Right lobe of liver (tissue), 6 donors: ENCODE results near the gene OR1I1. TPM values are rescaled to one million over a fixed set of nuclear protein-coding genes. Genes with fewer than 3 reads are reported as not detected.
"Not testable (repeated sequence)": the region's sequence is repeated elsewhere in the genome, so short reads cannot be mapped to it uniquely, and the experiment has no call there.

Source experiments
- ATAC-seq, 4 donors: fragments of 200-7000 bp; cut with Tn5 transposase; one replicate each; pipeline ENCODE4 v1.9.1; 2020; ENCODE audit warnings: mild to moderate bottlenecking in 4 of 4, moderate library complexity in 4 of 4
- DNase-seq, 3 donors: peaks; one replicate each; pipeline ENCODE4 v3.0.0-alpha.2; 2020
- H3K27ac ChIP-seq, 3 donors: fragments of 200-600 bp; one replicate each; pipeline ENCODE4 v1.8.0; 2022
- H3K27me3 ChIP-seq, 2 donors: fragments of 200-600 bp; one replicate each; pipeline ENCODE4 v1.8.0; 2022
- H3K36me3 ChIP-seq, 4 donors: fragments of 200-600 bp; sonication (generic) in 1 of 4; one replicate each; pipeline versions ENCODE4 v1.5.1 to v1.8.0; 2017 to 2022; ENCODE audit warnings: control low read depth in 1 of 4
- H3K4me1 ChIP-seq, 4 donors: fragments of 200-600 bp; sonication (generic) in 1 of 4; one replicate each; pipeline versions ENCODE4 v1.5.1 to v1.8.0; 2017 to 2022; ENCODE audit warnings: control low read depth in 1 of 4
- H3K4me3 ChIP-seq, 3 donors: fragments of 200-600 bp; one replicate each; pipeline ENCODE4 v1.8.0; 2022
- H3K9me3 ChIP-seq, 4 donors: fragments of 200-600 bp; sonication (generic) in 1 of 4; one replicate each; pipeline versions ENCODE4 v1.5.1 to v1.8.0; 2017 to 2022; ENCODE audit warnings: control low read depth in 1 of 4
- POLR2A ChIP-seq: fragments of 450-650 bp; IDR thresholded peaks from one replicate; pipeline ENCODE4 v1.6.1; 2017; ENCODE audit warnings: antibody characterized with exemption, mild to moderate bottlenecking
- WGBS: methylation state at CpG from one replicate; pipeline ENCODE4 v1.1.6; 2018; ENCODE audit warnings: low coverage, low lambda C conversion rate; ENCODE audit not compliant: insufficient coverage; ENCODE audit errors: missing lambda C conversion rate; 5-methylcytosine and 5-hydroxymethylcytosine counted together
- intact Hi-C, 2 donors: fragments of 100-400 bp; cut with DNase I; formaldehyde crosslinking; loops; one replicate each; pipeline versions ENCODE4 v1.11.2 to v1.14.1; 2022
- total RNA-seq, 6 experiments: library from RNA; depleted of rRNA in 2 of 6; stranded (reverse); fragments of >200 nt in 2 of 6; fragmentation: NEBNext Ultra II Directional in 3 of 6; extraction: Animal tissue kit (Norgen Biotek cat#: 25700) in 3 of 6; gene quantifications; one replicate each; pipeline versions ENCODE4 v1.1.0 to v1.2.4, GENCODE V29; 2016 to 2023
- TF ChIP-seq, protein P1 (sequence below), 4 donors: fragments of 200-600 bp in 3 of 4; fragments of 450-650 bp in 1 of 4; IDR thresholded peaks; one replicate each; pipeline versions ENCODE4 v1.5.1 to v1.8.0; 2016 to 2022; ENCODE audit warnings: antibody characterized with exemption in 4 of 4, mild to moderate bottlenecking in 2 of 4
- donor health status: DM: no; HTN: yes; CAD: no.
- donor health status: DM: no; HTN: no; CAD: no.
- donor health status: DM: no; HTN: no; CAD: no.
- donor health status: DM: no; HTN: yes; CAD: no.
- donor health status: DM: no; HTN: yes; CAD: no.

OR1I1 gene
- total RNA-seq, 6 experiments from 2014 or later, result not detected

- no peaks in the 10 kb centered on the region for H3K4me1 ChIP-seq
- H3K4me3 ChIP-seq, result no peak overlapping the region
- ATAC-seq (no peak), DNase-seq (no peak)
- H3K36me3 ChIP-seq, result no peaks in the 10 kb centered on the region
- no peaks in the 10 kb centered on the region for H3K9me3 ChIP-seq
- no peaks in the 10 kb centered on the region for H3K27me3 ChIP-seq
- 45% methylated on average over 2 of the region's 2 CpGs for WGBS
- no peak for TF ChIP-seq POLR2A
- TF ChIP-seq, protein P1, sequence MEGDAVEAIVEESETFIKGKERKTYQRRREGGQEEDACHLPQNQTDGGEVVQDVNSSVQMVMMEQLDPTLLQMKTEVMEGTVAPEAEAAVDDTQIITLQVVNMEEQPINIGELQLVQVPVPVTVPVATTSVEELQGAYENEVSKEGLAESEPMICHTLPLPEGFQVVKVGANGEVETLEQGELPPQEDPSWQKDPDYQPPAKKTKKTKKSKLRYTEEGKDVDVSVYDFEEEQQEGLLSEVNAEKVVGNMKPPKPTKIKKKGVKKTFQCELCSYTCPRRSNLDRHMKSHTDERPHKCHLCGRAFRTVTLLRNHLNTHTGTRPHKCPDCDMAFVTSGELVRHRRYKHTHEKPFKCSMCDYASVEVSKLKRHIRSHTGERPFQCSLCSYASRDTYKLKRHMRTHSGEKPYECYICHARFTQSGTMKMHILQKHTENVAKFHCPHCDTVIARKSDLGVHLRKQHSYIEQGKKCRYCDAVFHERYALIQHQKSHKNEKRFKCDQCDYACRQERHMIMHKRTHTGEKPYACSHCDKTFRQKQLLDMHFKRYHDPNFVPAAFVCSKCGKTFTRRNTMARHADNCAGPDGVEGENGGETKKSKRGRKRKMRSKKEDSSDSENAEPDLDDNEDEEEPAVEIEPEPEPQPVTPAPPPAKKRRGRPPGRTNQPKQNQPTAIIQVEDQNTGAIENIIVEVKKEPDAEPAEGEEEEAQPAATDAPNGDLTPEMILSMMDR (IDR thresholded peaks at IDR 0.05), result no peak
- intact Hi-C loops, result no loop called here
- no peak overlapping the region for H3K27ac ChIP-seq
These were observed 7.6 kb upstream of the OR1I1 start for GRCh38 chr19:15074371-15074770.

DNA sequence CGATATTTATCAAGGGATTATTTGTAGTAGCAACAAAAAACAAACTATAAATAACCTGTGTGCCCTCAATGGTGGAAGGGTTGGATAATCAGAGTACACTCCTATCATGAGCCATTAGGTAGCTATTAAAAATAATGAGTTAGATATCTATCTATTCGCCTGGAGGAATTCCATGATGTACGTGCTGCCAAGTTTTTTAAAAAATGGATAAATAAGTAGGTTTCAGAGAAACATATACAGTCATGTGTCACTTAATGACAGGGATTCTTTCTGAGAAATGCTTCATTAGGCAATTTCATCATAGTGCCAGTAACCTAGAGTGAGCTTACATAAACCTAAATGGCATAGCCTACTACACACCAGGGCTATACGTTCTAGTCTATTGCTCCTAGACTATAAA lies 6.2 kb upstream of the OR1I1 start:
- DNase-seq, result no peak
- WGBS, result 58% methylated on average over 4 of the region's 4 CpGs
- no peaks in the 10 kb centered on the region for H3K4me1 ChIP-seq
- TF ChIP-seq, protein P1 (IDR thresholded peaks at IDR 0.05), result no peak
- no peak for TF ChIP-seq POLR2A
- H3K4me3 ChIP-seq, result no peak overlapping the region
- H3K27ac ChIP-seq, result no peak overlapping the region
- no peaks in the 10 kb centered on the region for H3K9me3 ChIP-seq
- H3K27me3 ChIP-seq, result no peaks in the 10 kb centered on the region
- intact Hi-C loops, result no loop called here
- ATAC-seq, result no peak
- no peaks in the 10 kb centered on the region for H3K36me3 ChIP-seq

DNA sequence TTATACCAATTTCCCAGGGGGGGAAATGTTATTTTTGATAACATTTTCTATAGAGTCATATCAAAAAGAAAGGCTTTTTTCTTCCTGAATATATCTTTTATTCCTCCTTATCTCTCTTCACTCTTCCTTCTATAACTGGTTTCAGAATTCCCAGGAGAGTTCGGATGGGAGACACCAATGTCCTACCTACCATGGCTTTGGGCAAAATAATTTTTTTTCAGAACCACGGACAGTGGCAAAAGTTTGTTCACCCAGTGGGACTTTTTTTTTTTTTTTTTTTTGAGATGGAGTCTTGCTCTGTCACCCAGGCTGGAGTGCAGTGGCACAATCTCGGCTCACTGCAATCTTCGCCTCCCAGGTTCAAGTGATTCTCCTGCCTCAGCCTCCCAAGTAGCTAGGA lies 2.0 kb upstream of the OR1I1 start:
- H3K4me3 ChIP-seq, H3K4me1 ChIP-seq, H3K36me3 ChIP-seq, ATAC-seq, H3K27ac ChIP-seq, DNase-seq, H3K27me3 ChIP-seq, H3K9me3 ChIP-seq, intact Hi-C loops: not testable (repeated sequence)
- WGBS, result 41% methylated on average over 3 of the region's 4 CpGs

DNA sequence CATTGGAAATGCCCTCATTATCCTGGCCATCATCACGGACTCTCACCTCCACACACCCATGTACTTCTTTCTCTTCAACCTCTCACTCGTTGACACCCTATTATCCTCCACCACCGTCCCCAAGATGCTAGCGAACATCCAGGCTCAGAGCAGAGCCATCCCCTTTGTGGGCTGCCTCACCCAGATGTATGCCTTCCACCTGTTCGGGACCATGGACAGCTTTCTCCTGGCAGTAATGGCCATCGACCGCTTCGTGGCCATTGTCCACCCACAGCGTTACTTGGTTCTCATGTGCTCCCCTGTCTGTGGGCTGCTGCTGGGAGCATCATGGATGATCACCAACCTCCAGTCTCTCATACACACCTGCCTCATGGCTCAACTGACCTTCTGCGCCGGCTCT lies 5.2 kb downstream of the OR1I1 start:
- no peaks in the 10 kb centered on the region for H3K9me3 ChIP-seq
- H3K4me1 ChIP-seq, result peaks cover 0 to 4% (median 0%) of the 10 kb centered on the region in 4 donors
- TF ChIP-seq POLR2A, result no peak
- no peak overlapping the region for H3K27ac ChIP-seq
- no peaks in the 10 kb centered on the region for H3K27me3 ChIP-seq
- ATAC-seq (no peak), DNase-seq (no peak)
- intact Hi-C loops, result no loop called here
- WGBS, result 56% methylated on average over 9 of the region's 11 CpGs
- H3K36me3 ChIP-seq, result no peaks in the 10 kb centered on the region
- H3K4me3 ChIP-seq, result no peak overlapping the region

DNA sequence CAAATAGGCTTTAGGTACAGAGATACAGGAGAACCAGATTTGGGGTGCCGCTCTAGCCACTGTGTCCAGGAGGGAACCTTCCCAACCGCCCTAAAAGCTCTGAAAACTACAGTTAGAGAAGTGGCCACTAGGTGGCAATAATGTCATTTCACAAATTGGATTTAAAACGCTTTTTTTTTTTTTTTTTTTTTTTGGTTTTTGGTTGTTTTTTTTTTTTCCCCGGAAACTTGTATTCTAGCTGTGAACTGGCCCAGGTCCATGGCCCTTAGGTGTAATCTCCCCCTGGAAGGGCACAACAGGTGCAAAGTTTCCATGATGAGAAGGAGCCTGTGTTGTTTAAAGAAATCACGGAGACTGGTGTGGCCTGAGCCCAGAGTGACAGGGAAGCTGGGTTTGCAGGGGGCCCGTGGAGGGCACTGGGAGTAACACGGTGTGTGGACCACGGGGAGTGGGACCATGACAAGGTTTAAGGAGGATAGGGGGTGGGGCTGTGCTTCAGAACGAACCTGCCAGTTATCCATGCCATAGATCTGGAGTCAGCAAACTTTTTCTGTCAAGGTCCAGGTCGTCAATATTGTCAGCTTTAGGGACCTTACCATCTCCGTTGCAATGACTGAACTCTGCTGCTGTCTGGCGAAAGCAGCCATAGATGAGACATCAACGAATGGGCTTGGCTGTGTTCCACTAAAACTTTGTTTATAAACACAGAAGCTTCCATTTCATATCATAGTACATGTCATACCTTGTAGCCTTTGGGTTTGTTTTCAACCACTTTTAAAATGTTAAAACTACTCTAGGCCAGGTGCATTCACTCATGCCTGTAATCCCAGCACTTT lies 10.1 kb downstream of the OR1I1 start:
- no peaks in the 10 kb centered on the region for H3K27me3 ChIP-seq
- no peak overlapping the region for H3K4me3 ChIP-seq
- intact Hi-C loops, result loop anchor here (10.0 kb wide), 2 partner anchors 53 to 63 kb away; no protein-coding TSS in a partner anchor
- H3K4me1 ChIP-seq, result peaks cover 0 to 4% (median 0%) of the 10 kb centered on the region in 4 donors
- H3K36me3 ChIP-seq, result no peaks in the 10 kb centered on the region
- DNase-seq (no peak), ATAC-seq (peak; percentile 57 to 76 (median 66))
- no peak overlapping the region for H3K27ac ChIP-seq
- WGBS, result 15% methylated on average over 12 of the region's 13 CpGs
- H3K9me3 ChIP-seq, result no peaks in the 10 kb centered on the region
- TF ChIP-seq, protein P1 (IDR thresholded peaks at IDR 0.05), result peak; percentile 39 to 66 (median 66)
- TF ChIP-seq POLR2A, result no peak
